ENCODE data around the gene NFYC. TPM values are rescaled to one million over a fixed set of nuclear protein-coding genes. Genes with fewer than 3 reads are reported as not detected.

NFYC gene
- polyA plus RNA-seq, 10 donors = 49.9 to 67.8 (median 57.0) TPM

- DNase-seq = no peak
These were observed 65.0 kb downstream of the NFYC start for GRCh38 chr1:40756523-40756922.

DNA sequence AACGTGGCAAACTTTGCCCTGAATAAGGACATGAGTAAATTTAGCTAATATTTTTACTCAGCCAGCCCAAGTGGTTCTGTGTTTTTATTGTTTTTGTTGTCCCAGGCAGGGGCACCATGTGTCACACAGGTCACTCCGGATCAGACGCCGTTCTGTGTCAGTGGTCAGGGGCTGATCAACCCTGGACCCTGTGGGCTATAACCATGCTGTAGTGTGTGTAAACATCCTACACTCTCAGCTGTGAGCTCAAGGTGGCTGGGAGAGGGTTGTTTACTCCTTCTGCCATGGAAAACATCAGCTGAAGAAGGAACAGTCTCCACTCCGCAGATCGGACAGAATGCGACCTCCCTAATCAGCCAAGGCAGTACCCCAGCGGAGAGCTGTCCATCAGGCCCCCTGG lies 65.6 kb downstream of the NFYC start:
- no peak for DNase-seq

DNA sequence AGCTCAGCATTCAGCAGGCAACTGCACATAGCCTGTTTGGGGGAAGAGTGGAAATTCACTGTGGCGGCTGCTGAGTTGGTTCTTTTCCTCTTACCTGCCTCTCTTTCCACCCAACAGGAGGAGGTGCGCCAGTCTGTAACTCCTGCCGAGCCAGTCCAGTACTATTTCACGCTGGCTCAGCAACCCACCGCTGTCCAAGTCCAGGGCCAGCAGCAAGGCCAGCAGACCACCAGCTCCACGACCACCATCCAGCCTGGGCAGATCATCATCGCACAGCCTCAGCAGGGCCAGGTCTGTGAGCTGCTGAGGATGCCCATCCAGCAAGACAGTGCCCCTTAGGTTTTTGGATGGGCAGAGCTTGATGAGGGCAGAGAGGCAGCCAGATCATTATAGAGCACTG lies 66.5 kb downstream of the NFYC start:
- DNase-seq = no peak

- DNase-seq = no peak
These were observed 67.3 kb downstream of the NFYC start for GRCh38 chr1:40758578-40759343.

- DNase-seq = no peak
These were observed 69.5 kb downstream of the NFYC start for GRCh38 chr1:40760984-40761383.

- no peak for DNase-seq
These were observed 70.8 kb downstream of the NFYC start for GRCh38 chr1:40762144-40762923.

- DNase-seq = no peak
These were observed 72.4 kb downstream of the NFYC start for GRCh38 chr1:40763742-40764532.

DNA sequence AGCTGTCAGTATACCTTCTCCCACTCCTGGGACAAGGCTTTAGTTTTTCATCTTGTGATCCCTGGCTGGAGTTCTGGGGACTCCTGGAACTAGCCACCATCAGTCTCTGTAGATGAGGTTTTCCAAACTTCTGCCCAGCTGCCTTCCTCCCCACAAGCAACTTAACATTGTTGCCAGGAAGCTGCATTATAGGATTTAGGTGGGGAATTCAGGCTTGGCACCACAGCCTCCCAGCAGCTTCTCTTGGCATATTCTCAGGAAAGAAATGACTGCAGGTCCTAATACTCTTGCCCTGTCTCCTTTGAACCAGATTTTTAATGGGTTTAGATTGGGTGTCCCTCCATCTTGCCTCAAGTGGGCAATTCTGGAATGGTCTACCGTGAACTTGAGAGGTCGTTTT lies 73.5 kb downstream of the NFYC start:
- DNase-seq = no peak

DNA sequence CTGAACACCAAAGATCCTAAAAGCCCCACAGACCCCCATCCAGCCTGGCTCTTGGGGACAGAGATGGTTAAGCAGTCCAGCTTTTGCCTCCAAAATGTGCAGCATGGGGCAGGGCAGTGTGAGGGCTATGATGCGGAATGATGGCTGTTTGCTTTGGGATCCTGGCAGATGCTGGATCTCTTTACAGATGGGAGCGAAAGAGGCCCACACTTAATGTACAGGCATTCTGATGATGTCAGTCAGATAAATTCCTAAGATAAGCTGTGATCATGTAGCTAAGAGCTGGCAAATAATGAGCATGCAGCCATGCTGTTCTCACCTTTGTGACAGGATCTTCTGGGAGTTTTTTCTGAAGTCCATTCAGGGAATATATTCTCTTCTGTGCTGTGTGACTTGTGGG lies 74.5 kb downstream of the NFYC start:
- no peak for DNase-seq

DNA sequence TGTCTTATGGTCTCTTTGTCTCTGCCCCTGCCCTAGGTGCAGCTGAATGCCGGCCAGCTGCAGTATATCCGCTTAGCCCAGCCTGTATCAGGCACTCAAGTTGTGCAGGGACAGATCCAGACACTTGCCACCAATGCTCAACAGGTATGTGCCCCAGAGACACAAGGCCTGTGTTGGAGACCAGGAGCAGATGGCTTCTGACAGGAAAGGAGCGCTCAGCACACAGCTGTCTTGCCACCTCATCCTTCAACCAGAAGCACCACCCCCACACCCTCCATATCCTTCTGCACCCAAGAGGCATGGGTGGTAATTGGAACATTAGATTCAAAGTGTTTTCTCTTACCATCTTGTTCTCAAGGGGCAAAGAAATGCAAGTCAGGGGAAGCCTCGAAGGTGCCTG lies 75.1 kb downstream of the NFYC start:
- no peak for DNase-seq

DNA sequence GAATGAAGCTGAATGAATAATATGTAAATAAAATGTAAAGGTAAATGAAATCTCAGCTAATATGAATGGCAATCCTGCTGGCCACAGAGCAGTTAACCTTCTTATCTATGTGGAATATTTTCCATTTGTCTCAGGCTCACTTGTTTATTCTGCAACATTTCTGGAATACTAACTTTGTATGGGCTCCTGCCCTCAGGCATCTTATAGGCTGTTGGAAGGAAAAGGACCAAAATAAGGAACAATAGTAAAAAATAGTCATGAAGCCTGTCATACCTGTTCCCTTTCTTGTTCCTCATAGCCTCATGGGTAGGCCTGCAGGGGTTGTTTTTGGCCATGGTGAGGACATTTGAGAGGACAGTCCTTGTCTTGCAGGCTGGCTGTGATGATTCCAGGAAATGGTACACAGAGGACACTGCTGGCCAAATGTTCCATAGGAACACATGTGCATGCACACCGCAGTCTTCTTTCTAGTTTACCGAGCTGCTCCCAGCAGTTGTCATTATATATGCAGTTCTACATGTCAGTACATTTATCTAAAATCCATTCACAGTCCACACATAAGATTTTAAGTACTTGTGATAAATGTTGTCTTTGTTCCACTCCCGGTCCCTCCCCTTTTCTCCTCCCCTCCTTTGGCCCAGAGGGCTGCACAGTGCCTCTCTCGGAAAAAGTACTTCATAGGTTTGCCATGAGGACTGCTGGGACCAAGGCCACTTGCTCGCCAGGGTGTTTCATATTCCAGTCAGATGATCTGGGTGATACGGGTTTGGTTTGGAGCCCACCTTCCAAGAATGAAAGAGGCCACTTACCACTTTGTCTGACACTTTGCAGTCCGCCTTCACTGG lies 76.9 kb downstream of the NFYC start:
- no peak for DNase-seq

GRCh38 chr1:40769815-40770214 lies 78.3 kb downstream of the NFYC start:
- no peak for DNase-seq

DNA sequence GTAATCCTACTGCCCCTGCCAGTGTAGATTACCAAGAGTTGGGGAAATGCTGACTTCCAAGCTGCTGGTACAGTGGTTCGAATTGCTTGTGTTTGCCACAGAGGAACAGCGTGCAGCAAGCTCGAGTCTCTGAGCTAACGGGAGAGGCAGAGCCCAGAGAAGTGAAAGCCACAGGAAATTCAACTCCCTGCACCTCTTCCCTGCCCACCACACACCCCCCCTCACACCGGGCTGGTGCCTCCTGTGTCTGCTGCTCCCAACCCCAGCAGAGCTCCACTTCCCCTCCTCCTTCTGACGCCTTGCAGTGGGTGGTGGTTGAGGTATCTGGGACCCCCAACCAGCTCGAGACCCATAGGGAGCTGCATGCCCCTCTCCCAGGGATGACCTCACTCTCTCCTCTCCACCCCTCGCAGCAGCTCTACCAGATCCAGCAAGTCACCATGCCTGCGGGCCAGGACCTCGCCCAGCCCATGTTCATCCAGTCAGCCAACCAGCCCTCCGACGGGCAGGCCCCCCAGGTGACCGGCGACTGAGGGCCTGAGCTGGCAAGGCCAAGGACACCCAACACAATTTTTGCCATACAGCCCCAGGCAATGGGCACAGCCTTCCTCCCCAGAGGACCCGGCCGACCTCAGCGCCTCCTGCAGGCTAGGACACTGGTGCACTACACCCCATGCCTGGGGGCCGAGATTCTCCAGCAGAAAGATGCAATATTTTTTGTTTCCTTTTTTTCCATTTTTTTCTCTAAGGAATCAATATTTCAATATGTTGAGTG lies 79.0 kb downstream of the NFYC start:
- DNase-seq = no peak

GRCh38 chr1:40772146-40772955 lies 80.8 kb downstream of the NFYC start:
- DNase-seq = no peak

DNA sequence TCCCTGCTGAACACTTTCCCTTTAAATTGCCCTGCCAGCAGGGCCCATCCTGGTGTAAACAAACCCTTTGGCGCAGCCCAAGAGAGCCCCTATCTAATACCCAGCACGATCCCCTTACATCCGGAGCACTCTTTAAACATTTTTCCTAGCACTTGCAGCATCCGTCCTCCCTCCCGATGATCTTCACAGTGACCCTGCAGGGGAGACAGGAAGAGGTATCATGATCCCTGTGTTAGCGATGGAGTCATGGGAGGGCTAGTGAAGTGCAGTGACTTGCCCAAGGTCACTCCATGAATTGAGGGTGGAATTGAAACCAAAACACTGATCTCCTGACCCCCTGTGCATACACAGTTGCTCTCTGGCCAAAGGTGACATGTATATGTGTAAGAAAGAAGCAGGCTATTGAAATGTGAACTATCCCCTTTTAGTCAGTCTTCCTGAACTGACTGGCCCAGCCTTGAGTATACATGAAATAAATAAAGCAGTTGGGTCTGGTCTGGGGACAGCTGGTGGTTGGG lies 82.3 kb downstream of the NFYC start:
- DNase-seq = no peak

- DNase-seq = peak in 2 of 3 donors; percentile 47 to 55
These were observed 82.9 kb downstream of the NFYC start for GRCh38 chr1:40774266-40774998.

DNA sequence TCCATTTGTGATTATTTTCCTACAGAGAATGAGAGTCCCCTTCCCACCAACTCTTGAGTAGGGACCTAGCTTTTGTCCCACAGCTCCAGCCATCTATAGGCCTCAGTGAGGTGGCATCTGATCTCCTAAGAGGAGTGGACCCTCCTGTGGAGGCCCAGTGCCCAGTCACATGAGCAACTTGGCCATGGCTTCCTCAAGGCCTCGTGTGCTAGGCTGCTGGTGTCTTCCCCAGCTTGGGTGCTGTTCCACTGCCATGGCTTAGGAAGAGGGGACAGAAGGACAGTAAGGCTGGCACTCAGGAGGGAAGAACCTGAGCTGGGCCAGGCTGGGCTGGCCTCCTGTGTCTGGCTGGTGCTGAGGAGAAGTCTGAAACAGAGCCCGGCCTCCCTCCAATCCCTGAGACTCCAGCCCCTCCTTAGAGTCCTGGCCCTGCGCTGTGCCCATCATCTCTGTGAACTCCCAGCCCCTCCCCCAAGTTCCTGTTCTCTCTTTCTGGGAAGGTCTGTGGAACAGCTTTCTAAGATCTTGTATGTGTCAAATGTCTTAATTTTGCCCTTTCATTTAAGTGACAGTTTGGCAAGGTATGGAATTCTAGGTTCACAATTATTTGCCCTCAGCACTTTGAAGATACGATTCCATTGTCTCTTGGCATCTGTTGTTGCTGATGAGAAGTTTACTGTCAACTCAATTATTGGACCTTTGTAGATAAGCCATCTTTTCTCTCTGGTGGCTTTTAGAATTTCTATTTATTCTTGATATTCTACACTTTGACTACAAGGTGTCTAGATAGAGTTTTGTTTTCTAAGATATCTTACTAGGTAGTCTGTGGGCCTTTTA lies 85.0 kb downstream of the NFYC start:
- no peak for DNase-seq
